Fibroblast of skin of right quadriceps (primary cell): ENCODE measurements around the gene SEMA5B.
A peak's percentile ranks its signal among the peaks of the same experiment; 100 is the strongest.

ENCODE experiments used
- DNase-seq: peaks from one replicate; pipeline ENCODE4 v3.0.0-alpha.2; 2013

SEMA5B gene

GRCh38 chr3:122993124-122993978 lies 34.2 kb downstream of the SEMA5B start:
- no peak for DNase-seq

- DNase-seq = no peak
Observed at GRCh38 chr3:122992676-122993075, 34.9 kb downstream of the SEMA5B start.

DNA sequence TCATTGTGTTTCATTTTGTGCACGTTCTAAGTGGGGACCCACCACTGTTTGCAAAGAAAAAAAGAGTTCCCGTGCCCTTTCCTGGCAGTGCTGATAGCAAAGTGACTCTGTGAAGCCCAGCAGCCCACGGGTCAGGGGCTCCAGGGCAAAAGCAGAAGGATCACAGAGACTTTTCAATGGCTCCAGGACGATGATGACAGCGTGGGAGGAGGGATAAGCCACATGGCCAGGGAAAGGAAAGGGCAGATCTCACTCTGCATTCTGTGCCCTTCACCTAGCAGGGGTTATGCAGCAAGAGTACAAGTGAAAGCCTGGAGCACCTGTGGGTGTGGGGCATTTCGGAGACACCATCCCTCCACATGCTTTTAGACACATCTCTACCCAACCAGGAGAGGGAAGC lies 35.4 kb downstream of the SEMA5B start:
- DNase-seq = no peak

- no peak for DNase-seq
Observed at GRCh38 chr3:122991236-122991985, 36.2 kb downstream of the SEMA5B start.

- no peak for DNase-seq
Observed at GRCh38 chr3:122989856-122990575, 37.5 kb downstream of the SEMA5B start.

DNA sequence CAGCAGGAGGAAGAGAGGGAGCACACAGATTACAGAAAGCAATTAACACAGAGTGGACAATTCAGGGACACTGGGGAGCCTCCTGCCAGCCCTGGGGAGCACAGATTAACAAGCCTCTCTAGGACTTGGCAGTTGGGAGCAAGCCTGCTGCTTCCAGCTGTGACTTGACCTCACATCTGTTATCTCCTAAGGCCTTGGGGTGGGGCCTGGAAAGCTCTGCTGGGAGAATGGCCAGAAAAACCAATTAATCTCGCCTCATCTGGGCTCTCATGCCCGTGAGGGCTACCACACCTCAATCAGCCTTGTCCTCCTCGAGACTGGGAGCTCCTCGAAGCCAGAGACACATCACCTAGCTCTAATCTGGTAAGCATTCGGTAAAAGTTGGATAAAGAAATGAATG lies 39.1 kb downstream of the SEMA5B start:
- no peak for DNase-seq

GRCh38 chr3:122987736-122988319 lies 39.7 kb downstream of the SEMA5B start:
- no peak for DNase-seq

DNA sequence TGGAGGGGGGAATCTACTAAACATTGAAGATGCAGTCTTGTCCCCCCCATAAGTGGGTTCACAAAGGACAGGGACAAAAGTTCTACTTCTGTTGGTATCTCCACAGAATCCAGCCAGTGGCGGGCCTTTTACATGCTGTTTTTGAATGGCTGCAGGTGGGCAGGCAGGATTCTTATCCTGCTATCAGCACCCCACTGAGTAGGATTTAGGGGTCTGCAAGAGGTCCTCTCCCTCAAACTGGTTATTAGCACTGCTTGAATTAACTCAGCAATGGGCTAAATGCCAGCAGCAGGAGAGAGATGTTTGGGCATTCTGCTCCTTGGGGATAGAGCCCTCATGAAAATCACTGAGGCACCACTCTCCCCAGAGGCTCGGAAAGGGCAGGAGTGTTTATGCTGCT lies 40.3 kb downstream of the SEMA5B start:
- DNase-seq = no peak

- DNase-seq = no peak
Observed at GRCh38 chr3:122986693-122987179, 40.8 kb downstream of the SEMA5B start.

DNA sequence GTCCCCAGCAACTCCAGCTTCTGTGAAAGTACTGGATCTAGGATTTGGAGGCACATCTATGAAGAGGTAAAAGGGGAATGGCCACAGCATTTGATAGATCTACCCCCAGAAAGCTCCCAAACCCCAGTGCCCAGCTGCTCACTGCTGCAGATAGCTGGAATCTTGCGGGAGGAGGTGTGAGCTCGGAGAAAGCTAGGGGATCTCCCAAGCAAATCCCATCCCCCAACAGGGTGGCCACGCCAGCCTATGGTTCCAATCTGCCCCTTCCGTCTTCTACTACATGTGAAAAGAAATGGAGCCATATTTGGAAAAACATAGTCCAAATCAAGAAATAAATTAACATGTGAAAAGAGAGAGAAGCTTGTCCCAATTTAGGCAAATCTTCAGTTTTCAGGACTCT lies 42.0 kb downstream of the SEMA5B start:
- no peak for DNase-seq

DNA sequence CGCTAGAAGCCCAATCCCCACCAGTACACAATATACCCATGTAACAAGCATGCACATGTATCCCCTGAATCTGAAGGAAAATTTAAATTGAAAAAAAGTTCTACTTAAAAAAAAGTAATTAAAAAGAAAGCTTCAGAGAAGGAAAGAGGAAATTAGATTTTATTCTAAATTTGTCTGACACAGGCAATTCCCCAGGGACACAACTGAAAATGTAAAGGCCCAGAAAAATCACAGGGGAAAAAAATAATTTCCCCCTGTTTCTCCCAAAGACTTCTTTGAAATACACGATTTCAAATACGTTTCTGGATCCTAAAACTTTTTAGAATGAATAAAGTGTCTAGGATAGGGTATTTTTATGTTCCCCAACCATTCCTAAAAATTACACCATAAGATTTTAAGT lies 42.9 kb downstream of the SEMA5B start:
- DNase-seq = no peak

- DNase-seq = no peak
Observed at GRCh38 chr3:122984007-122984406, 43.6 kb downstream of the SEMA5B start.

DNA sequence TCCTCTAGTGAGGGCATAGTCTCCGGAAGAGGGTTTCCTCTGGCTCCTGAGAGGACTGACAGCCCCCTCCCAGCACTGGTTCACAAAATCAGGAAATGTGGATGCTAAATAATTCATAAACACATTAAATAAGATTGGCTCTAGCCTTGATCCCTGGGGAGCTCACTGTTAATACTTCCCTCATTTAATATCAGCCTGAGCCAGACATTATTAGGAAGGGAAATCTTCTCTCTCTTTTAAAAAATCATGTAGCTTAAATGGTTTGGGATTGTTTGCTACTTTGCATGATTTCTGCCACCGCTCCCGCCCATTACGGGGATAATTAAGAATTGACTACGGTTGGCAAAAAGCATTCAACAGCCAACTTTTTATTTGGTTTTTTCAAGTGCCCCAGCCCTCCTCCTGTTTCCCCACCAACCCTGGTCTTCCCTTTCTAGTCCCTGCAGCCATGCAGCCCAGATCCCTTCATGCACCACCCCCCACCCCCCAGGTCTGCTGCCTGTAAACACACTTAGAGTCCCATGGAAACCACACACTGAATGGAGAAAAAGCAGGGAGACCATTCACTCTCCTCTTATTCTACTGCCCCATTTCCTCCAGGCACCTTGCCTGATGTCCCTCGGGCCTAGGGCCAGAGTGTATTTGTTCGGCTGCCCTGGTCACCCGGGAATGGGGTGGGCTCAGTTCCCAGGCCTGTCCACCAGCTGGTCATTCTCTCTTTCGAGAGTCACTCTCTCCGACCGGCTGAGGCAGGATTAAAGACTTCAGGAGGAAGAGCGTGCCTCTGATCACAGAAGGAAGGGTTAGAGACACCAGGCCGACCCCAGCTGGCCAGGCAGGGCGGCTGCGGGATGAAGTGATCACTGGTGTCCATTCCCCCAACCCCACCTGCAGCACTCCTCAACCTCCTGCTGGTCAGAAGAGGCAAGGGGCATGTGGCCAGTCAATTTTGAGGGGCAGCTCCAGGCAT lies 45.1 kb downstream of the SEMA5B start:
- no peak for DNase-seq

DNA sequence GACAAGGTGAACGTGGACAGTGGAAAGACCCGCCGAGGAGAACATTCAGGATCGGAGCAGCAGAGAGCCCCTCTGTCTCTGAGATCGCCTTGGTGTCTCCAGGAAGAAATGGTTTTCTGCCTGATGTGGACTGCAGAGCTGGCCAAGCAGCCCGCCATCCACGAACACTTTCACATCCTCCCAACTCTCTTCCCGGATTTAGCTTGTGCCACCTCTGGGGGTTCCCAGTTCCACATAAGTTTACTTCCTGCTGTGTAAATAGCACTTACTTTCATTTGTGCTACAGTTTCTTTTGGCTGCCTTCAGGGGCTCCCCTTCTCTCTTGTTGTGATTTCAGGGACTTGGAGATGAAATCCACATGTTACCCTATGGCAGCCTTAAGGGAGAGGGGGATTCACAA lies 48.4 kb downstream of the SEMA5B start:
- no peak for DNase-seq

GRCh38 chr3:122978569-122978968 lies 49.0 kb downstream of the SEMA5B start:
- no peak for DNase-seq

GRCh38 chr3:122977746-122978466 lies 49.7 kb downstream of the SEMA5B start:
- peak; percentile 82 for DNase-seq

- no peak for DNase-seq
Observed at GRCh38 chr3:122975924-122976293, 51.7 kb downstream of the SEMA5B start.

- peak; percentile 81 for DNase-seq
Observed at GRCh38 chr3:122975163-122975923, 52.2 kb downstream of the SEMA5B start.

GRCh38 chr3:122974764-122975162 lies 52.8 kb downstream of the SEMA5B start:
- peak; percentile 63 for DNase-seq

- DNase-seq = no peak
Observed at GRCh38 chr3:122973893-122974615, 53.5 kb downstream of the SEMA5B start.
